Muscle of arm (tissue), 12 donors: Measurements from ENCODE around the gene CCDC85A. TPM values are rescaled to one million over a fixed set of nuclear protein-coding genes. Genes with fewer than 3 reads are reported as not detected.

Experiments used
- DNase-seq: peaks from one replicate; pipeline ENCODE4 v3.0.0-alpha.2; 2013
- polyA plus RNA-seq, 12 donors: library from polyadenylated mRNA; unstranded; fragments of 120-200 nt; gene quantifications; one replicate each; pipeline ENCODE4 v1.2.1, GENCODE V29; 2013; ENCODE audit not compliant: insufficient read length in 12 of 12

CCDC85A gene
- polyA plus RNA-seq, 12 donors, result 2.5 to 4.9 (median 3.4) TPM; not detected in 1

GRCh38 chr2:56297671-56298070 lies 113.9 kb downstream of the CCDC85A start:
- DNase-seq, result no peak

GRCh38 chr2:56299171-56299691 lies 115.4 kb downstream of the CCDC85A start:
- peak; percentile 27 for DNase-seq

- DNase-seq, result peak; percentile 32
These were observed 125.9 kb downstream of the CCDC85A start for GRCh38 chr2:56309626-56310170.

- peak; percentile 59 for DNase-seq
These were observed 129.7 kb downstream of the CCDC85A start for GRCh38 chr2:56313500-56313921.

DNA sequence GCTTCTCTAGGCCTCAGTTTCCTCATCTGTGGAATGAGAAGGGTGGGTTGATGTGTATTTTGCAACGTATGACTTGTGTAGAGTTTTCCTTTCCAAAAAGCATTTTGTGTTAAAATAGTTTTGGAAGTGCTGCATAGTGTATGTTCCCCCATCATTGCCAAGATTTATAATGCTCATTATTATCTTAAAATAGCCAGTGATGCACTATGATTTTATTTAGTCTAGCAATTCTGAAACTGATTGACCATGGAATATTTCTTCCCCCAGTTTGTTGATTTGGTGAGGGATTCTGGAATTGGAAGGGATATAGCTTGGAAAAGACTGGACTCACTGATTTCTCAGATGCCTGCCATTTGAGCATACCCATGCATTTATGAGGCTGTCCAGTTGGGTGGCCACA lies 130.6 kb downstream of the CCDC85A start:
- peak; percentile 35 for DNase-seq

- DNase-seq, result peak; percentile 73
These were observed 131.0 kb downstream of the CCDC85A start for GRCh38 chr2:56314796-56315195.

DNA sequence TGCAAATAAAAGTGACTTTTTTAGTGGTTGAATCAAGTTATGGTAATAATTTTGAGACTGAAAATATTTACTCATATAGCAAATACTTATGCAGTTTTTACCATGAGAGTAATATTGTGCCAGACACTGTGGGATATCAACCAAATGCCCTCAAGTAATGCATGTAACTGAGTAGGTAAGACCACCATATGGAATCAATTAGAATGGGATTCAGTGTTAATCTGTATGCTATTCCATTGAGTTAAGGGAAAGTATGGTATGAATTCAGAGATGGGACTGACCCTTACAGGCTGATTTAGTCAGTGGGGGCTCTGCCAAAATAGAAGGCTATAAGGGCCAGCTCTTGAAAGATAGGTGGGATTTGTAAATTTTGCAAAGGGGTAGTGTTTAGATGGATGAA lies 131.6 kb downstream of the CCDC85A start:
- DNase-seq, result peak; percentile 35

DNA sequence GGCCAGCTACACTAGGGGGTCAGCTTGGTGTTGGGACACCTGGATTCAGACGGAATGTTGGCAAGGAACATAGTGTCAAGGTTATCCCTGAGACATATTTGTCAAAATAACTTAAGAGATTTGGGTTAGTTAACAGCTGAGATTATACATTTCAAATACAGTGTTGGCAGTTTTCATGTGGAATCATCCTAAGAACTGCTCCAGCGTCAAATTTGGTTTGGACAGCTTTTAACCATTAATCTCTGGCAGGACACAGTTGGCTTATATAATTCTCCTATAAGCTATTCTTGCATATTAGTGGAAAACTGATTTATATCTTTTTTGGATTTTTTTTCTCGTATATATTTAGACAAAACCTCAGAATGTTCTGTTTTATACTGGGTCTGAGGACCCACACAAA lies 132.2 kb downstream of the CCDC85A start:
- peak; percentile 6 for DNase-seq

DNA sequence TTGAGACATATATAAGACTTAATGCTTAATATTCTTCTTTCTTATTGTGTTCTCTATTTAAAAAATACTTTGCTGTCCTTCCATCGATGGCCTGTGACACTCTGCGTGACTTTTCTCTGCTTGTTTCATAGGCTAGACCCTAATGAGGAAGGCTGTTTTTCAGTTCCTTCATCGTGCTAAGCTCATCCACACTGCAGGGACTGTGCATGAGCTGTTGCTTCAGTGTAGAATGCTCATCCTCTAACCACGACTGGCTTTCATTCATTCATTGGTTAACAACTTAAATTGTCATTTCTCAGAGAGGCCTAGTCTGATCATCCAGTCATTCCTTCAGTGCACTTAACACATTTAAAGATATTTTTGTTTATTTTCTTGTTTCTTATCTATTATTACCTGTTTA lies 134.4 kb downstream of the CCDC85A start:
- no peak for DNase-seq

GRCh38 chr2:56325661-56326345 lies 142.0 kb downstream of the CCDC85A start:
- DNase-seq, result no peak

DNA sequence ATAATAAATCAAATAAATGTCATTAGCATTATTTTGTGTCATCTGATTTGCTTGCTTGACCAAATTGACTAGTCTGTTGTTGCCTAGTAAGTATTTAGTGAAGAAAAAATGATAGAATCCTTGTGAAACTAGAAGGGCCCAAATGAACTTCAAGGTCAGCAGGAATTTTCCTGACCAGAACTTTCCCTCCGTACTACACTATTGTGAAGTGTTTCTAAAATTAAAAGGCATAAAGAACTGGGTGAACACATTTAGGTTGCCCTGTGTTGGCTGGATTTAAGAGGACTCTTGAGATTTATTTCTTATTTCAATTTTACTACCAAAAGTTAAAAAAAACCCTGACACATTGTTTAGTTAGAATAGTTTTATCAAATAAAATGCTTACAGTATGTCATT lies 142.6 kb downstream of the CCDC85A start:
- DNase-seq, result no peak

GRCh38 chr2:56331810-56332209 lies 148.0 kb downstream of the CCDC85A start:
- DNase-seq, result no peak

GRCh38 chr2:56333812-56334485 lies 150.2 kb downstream of the CCDC85A start:
- no peak for DNase-seq

- peak; percentile 17 for DNase-seq
These were observed 150.8 kb downstream of the CCDC85A start for GRCh38 chr2:56334622-56335021.

DNA sequence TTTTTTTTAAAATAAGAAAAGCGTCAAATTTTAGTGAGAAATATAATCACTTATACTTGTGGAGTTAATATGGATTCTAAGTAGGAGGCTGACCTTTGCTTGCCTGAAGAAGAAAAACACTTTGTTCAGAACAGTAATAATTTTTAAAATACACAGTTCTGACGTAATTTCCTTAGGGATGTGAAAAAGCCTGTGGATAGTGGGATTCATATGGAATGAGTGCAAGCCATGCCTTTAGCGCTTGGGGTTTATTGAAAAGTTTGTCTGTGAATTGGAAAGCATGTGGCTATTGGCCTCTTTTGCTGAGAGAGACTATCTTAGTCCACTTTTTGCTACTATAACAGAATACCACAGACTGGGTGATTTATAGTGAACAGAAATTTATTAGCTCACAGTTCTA lies 151.3 kb downstream of the CCDC85A start:
- DNase-seq, result peak; percentile 38

DNA sequence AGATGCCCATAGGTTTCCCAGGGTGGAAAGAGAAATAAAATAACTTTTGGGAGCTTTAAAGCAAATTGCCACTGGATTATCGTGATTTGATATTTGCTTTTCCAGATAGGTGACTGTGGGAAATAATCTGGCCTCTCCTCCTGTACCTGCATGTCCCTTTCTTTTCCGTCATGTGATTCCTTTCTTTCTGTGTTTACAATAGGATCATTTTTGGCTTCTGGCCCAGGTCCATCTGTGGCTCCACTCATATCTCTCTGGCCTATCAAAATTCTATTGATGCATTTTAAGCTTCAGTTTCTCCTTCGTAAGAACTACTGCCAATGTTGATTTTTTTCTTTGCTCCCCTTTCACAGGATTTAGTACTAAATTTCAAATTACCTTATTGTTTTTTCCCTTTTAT lies 153.6 kb downstream of the CCDC85A start:
- DNase-seq, result no peak

DNA sequence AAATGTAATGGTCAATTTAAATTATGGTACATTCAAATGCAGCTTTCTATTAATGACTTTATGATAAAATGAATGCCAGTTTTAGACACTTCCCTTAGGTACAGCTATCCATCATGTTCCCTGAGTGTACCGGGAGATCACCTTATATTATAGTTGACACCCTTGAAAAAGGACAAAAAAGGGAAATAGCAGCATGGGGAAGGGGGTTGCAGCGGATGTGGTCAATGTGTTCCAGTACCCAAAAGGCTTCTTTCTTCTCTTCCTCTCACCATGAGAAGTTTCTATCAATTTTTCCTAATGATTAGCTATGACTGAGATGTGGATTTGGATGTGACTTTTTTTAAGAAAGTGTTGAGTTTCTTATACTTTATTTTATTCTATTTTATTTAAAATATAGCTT lies 154.4 kb downstream of the CCDC85A start:
- DNase-seq, result no peak

GRCh38 chr2:56344771-56345170 lies 161.0 kb downstream of the CCDC85A start:
- no peak for DNase-seq

DNA sequence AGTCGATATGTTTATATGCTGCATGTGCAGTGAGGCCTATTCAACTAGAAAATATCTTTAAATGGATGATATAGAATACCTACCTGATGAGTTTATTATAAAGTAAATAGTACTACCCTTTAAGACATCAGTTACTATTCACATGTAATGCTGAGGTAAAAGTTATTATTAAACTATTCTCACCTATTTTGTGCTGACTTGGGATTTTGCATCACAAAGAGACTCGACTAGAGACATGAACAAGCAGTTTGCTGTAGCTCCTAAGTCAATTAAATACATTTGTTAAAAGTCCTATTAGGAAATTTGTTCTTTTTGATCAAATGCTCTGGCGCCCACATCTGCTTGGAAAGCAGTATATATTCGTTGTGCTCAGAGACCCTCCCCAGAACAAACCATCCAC lies 164.1 kb downstream of the CCDC85A start:
- DNase-seq, result no peak

GRCh38 chr2:56348392-56349210 lies 164.8 kb downstream of the CCDC85A start:
- no peak for DNase-seq

GRCh38 chr2:56357655-56358295 lies 174.0 kb downstream of the CCDC85A start:
- DNase-seq, result no peak

DNA sequence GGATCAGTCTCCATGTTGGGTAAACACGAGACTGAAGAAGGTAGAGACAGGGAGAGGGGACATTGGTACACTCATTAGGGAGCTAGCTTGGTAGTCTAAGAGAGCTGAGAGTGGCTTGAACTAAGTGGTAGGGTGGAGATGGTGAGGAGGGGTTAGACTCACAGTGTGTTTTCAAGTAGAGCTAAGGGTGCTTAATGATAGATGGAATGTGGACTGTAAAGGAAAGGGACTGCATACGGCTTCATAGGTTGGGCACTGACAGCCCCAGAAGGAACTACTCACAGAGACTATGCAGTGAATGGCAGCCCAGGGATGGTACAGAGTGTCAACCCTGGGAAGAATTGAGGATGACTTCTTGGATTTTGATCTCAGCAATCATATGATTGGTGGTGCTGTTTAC lies 178.1 kb downstream of the CCDC85A start:
- no peak for DNase-seq
